ENCODE results near the gene CYGB. TPM values are rescaled to one million over a fixed set of nuclear protein-coding genes. Genes with fewer than 3 reads are reported as not detected.
A peak's percentile ranks its signal among the peaks of the same experiment; 100 is the strongest.

CYGB gene
- total and polyA plus RNA-seq, 2 of the 13 experiments (the other 11 are each of a cell fraction or from before 2014, with no cell fraction given): 18.9 to 27.1 TPM

DNA sequence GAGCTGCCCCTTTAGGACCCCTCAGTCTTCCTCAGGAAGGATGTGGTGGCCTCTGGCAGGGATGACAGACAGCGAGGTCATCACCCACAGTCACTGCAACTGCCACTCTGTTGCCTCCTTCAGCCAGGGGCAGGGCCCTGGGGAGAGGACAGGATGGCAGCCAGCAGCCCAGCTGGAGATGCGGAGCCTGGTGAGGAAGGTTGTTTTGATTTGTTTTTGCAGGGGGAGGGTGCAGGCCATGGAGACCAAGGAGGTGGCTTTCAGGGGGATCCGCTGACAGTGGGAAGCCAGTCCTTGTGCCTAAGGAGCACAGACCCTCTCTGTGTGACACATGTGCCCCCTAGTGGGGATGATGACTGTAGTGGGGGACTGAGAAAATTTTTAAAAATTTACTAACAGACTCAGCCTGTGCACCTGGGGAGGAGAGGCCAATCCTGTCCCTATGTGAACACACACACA, 9.7 kb upstream of the CYGB start (continued):
- TF ChIP-seq YY1 (IDR thresholded peaks at IDR 0.05; ENCODE audit: insufficient read depth, insufficient replicate concordance, low read depth, low read length): no peak
- TF ChIP-seq ZNF788 (CRISPR knock-in tag; IDR thresholded peaks at IDR 0.05; ENCODE audit: borderline replicate concordance): peak; percentile 69; the same call in 1 of the 2 replicates
- no peak for TF ChIP-seq PHF8 (CRISPR knock-in tag; IDR thresholded peaks at IDR 0.05)
- peak; percentile 39; the same call in 1 of the 2 replicates for TF ChIP-seq ZSCAN25 (CRISPR knock-in tag; IDR thresholded peaks at IDR 0.05)
- TF ChIP-seq TFAP4 (IDR thresholded peaks at IDR 0.05; ENCODE audit: borderline replicate concordance, low read depth): peak; percentile 12; the same call in 1 of the 2 replicates
- TF ChIP-seq, protein P1, sequence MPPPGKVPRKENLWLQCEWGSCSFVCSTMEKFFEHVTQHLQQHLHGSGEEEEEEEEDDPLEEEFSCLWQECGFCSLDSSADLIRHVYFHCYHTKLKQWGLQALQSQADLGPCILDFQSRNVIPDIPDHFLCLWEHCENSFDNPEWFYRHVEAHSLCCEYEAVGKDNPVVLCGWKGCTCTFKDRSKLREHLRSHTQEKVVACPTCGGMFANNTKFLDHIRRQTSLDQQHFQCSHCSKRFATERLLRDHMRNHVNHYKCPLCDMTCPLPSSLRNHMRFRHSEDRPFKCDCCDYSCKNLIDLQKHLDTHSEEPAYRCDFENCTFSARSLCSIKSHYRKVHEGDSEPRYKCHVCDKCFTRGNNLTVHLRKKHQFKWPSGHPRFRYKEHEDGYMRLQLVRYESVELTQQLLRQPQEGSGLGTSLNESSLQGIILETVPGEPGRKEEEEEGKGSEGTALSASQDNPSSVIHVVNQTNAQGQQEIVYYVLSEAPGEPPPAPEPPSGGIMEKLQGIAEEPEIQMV (CRISPR knock-in tag; IDR thresholded peaks at IDR 0.05; ENCODE audit: low read depth): no peak
- TF ChIP-seq, protein P2, sequence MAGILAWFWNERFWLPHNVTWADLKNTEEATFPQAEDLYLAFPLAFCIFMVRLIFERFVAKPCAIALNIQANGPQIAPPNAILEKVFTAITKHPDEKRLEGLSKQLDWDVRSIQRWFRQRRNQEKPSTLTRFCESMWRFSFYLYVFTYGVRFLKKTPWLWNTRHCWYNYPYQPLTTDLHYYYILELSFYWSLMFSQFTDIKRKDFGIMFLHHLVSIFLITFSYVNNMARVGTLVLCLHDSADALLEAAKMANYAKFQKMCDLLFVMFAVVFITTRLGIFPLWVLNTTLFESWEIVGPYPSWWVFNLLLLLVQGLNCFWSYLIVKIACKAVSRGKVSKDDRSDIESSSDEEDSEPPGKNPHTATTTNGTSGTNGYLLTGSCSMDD (CRISPR knock-in tag; IDR thresholded peaks at IDR 0.05): no peak
- no peak for TF ChIP-seq CENPX (CRISPR knock-in tag; IDR thresholded peaks at IDR 0.05)
- TF ChIP-seq ZFAT (CRISPR knock-in tag; conservative IDR thresholded peaks at IDR 0.05): no peak
- TF ChIP-seq MAFK (conservative IDR thresholded peaks at IDR 0.05 in 1 of 2, IDR thresholded peaks at IDR 0.05 in 1 of 2; ENCODE audit: low read length in 2 of 2): no peak
- TF ChIP-seq SRSF9 (IDR thresholded peaks at IDR 0.05; ENCODE audit: borderline replicate concordance, insufficient read depth, low read depth, low read length, poor library complexity, severe bottlenecking): no peak
- no peak for TF ChIP-seq ZBTB8A (CRISPR knock-in tag; IDR thresholded peaks at IDR 0.05; ENCODE audit: borderline replicate concordance, low read depth)
- no peak for TF ChIP-seq ZSCAN30 (CRISPR knock-in tag; IDR thresholded peaks at IDR 0.05)
- 0 out of 2 replicates have a peak, but pooled peaks have one; percentile 43 for TF ChIP-seq ZNF614 (CRISPR knock-in tag; IDR thresholded peaks at IDR 0.05; ENCODE audit: borderline replicate concordance)
- no peak for TF ChIP-seq SRSF4 (IDR thresholded peaks at IDR 0.05; ENCODE audit: low read depth, low read length, poor library complexity, severe bottlenecking)
- TF ChIP-seq NFE2L1 (CRISPR knock-in tag; IDR thresholded peaks at IDR 0.05; ENCODE audit: borderline replicate concordance): no peak
- TF ChIP-seq SMAD3 (CRISPR knock-in tag; IDR thresholded peaks at IDR 0.05): 0 out of 2 replicates have a peak, but pooled peaks have one; percentile 45
- peak; percentile 35; the same call in 1 of the 2 replicates for TF ChIP-seq ZNF501 (CRISPR knock-in tag; IDR thresholded peaks at IDR 0.05)
- TF ChIP-seq ATF7 (IDR thresholded peaks at IDR 0.05): no peak
- TF ChIP-seq ATF7 (CRISPR knock-in tag; IDR thresholded peaks at IDR 0.05): peak; percentile 42; the same call in 1 of the 2 replicates
- TF ChIP-seq, protein P3, sequence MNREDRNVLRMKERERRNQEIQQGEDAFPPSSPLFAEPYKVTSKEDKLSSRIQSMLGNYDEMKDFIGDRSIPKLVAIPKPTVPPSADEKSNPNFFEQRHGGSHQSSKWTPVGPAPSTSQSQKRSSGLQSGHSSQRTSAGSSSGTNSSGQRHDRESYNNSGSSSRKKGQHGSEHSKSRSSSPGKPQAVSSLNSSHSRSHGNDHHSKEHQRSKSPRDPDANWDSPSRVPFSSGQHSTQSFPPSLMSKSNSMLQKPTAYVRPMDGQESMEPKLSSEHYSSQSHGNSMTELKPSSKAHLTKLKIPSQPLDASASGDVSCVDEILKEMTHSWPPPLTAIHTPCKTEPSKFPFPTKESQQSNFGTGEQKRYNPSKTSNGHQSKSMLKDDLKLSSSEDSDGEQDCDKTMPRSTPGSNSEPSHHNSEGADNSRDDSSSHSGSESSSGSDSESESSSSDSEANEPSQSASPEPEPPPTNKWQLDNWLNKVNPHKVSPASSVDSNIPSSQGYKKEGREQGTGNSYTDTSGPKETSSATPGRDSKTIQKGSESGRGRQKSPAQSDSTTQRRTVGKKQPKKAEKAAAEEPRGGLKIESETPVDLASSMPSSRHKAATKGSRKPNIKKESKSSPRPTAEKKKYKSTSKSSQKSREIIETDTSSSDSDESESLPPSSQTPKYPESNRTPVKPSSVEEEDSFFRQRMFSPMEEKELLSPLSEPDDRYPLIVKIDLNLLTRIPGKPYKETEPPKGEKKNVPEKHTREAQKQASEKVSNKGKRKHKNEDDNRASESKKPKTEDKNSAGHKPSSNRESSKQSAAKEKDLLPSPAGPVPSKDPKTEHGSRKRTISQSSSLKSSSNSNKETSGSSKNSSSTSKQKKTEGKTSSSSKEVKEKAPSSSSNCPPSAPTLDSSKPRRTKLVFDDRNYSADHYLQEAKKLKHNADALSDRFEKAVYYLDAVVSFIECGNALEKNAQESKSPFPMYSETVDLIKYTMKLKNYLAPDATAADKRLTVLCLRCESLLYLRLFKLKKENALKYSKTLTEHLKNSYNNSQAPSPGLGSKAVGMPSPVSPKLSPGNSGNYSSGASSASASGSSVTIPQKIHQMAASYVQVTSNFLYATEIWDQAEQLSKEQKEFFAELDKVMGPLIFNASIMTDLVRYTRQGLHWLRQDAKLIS (CRISPR knock-in tag; IDR thresholded peaks at IDR 0.05): peak; percentile 62; the same call in 1 of the 2 replicates
- TF ChIP-seq ZNF839 (CRISPR knock-in tag; IDR thresholded peaks at IDR 0.05; ENCODE audit: borderline replicate concordance): no peak
- no peak for TF ChIP-seq HNRNPLL (IDR thresholded peaks at IDR 0.05; ENCODE audit: low read depth, low read length, poor library complexity, severe bottlenecking)
- TF ChIP-seq GATAD2A (CRISPR knock-in tag; IDR thresholded peaks at IDR 0.05): peak; percentile 73
